Kidney (tissue), 14 donors: ENCODE data around the gene PUM1. TPM values are rescaled to one million over a fixed set of nuclear protein-coding genes. Genes with fewer than 3 reads are reported as not detected.

Experiments used
- DNase-seq, 5 donors: peaks; one replicate each; pipeline ENCODE4 v3.0.0-alpha.2; 2013 to 2020
- FAIRE-seq: peaks from 2 replicates; lab custom pipeline; 2012; peaks lifted over from hg19 to GRCh38; lab: Jason Lieb, UNC
- H3K27ac ChIP-seq, 2 donors: one replicate each; pipeline ENCODE4 v1.7.0; 2013; ENCODE audit warnings: low read depth in 2 of 2, low read length in 2 of 2, inconsistent platforms in 1 of 2
- H3K27me3 ChIP-seq: one replicate; pipeline ENCODE4 v1.7.1; 2013; ENCODE audit warnings: low read length, inconsistent platforms; ENCODE audit not compliant: control insufficient read depth, insufficient read depth
- H3K36me3 ChIP-seq, 3 donors: one replicate each; pipeline versions ENCODE4 v1.7.0 to v1.7.1; 2013; ENCODE audit warnings: low read length in 3 of 3, control low read depth in 1 of 3, inconsistent platforms in 1 of 3; ENCODE audit not compliant: insufficient read depth in 3 of 3, control insufficient read depth in 2 of 3
- H3K4me1 ChIP-seq, 3 donors: one replicate each; pipeline versions ENCODE4 v1.7.0 to v1.7.1; 2013; ENCODE audit warnings: low read length in 3 of 3, inconsistent platforms in 1 of 3, low read depth in 1 of 3; ENCODE audit not compliant: control insufficient read depth in 2 of 3, insufficient read depth in 2 of 3
- H3K4me3 ChIP-seq, 3 donors: one replicate each; pipeline versions ENCODE4 v1.7.0 to v1.8.1; 2013; ENCODE audit warnings: low read length in 3 of 3, control low read depth in 1 of 3, inconsistent platforms in 1 of 3
- H3K9ac ChIP-seq, 3 donors: one replicate each; pipeline versions ENCODE4 v1.7.0 to v1.7.1; 2013; ENCODE audit warnings: low read length in 3 of 3, control low read depth in 1 of 3, inconsistent platforms in 1 of 3
- H3K9me3 ChIP-seq, 3 donors: one replicate each; pipeline versions ENCODE4 v1.7.0 to v1.7.1; 2013; ENCODE audit warnings: low read length in 3 of 3, control low read depth in 1 of 3, inconsistent platforms in 1 of 3; ENCODE audit not compliant: control insufficient read depth in 2 of 3, insufficient read depth in 1 of 3
- CTCF ChIP-seq: IDR thresholded peaks from 3 replicates; pipeline ENCODE4 v1.5.1; 2012; ENCODE audit warnings: mild to moderate bottlenecking, moderate library complexity, borderline replicate concordance; ENCODE audit not compliant: insufficient read depth; ENCODE audit errors: extremely low read depth
- intact Hi-C: fragments of 100-400 bp; cut with DNase I; formaldehyde crosslinking; loops from one replicate; pipeline ENCODE4 v1.11.1; 2022
- polyA plus RNA-seq: library from polyadenylated mRNA; stranded (reverse); fragments of 350-450 nt; fragmentation: Illumina TruSeq; extraction: RNeasy Lipid Tissue Mini Kit (QIAGEN cat#74804); gene quantifications from one replicate; pipeline ENCODE4 v1.2.3, GENCODE V29; 2014; ENCODE audit warnings: low read depth, low replicate concordance; ENCODE audit not compliant: insufficient read depth
- total RNA-seq: library from RNA; stranded (reverse); fragmentation: NEBNext Ultra II Directional; extraction: Animal tissue kit (Norgen Biotek cat#: 25700); gene quantifications from one replicate; pipeline ENCODE4 v1.2.1, GENCODE V29; 2021
- donor health status: control.
- donor health status: control.
- donor health status: control.
- donor health status: control.
- donor health status: control.
- donor health status: DM: yes; HTN: yes; CAD: no.
- donor health status: Normal renal cell carcinoma (clear cell type).

PUM1 gene
- total and polyA plus RNA-seq, 2 donors from 2014 or later = 19.1 to 150 TPM

- TF ChIP-seq CTCF = no peak
- Histone ChIP-seq H3K27me3 (no peaks in the 10 kb centered on the region), H3K9me3 (no peaks in the 10 kb centered on the region), H3K9ac (no peak overlapping the region), H3K27ac (no peak overlapping the region), H3K36me3 (no peaks in the 10 kb centered on the region), H3K4me1 (peaks cover 0 to 12% (median 0%) of the 10 kb centered on the region in 3 donors), H3K4me3 (no peak overlapping the region)
- no peak for DNase-seq
- no peak for FAIRE-seq
- intact Hi-C loops = no loop called here
Observed at GRCh38 chr1:30883389-30884172, 181.9 kb downstream of the PUM1 start.

- no peak for DNase-seq
- intact Hi-C loops = no loop called here
- Histone ChIP-seq H3K36me3 (no peaks in the 10 kb centered on the region), H3K9me3 (no peaks in the 10 kb centered on the region), H3K27me3 (no peaks in the 10 kb centered on the region), H3K4me3 (no peak overlapping the region), H3K9ac (no peak overlapping the region), H3K27ac (no peak overlapping the region), H3K4me1 (peaks cover 0 to 6% (median under 1%) of the 10 kb centered on the region in 3 donors)
- TF ChIP-seq CTCF = no peak
- no peak for FAIRE-seq
Observed at GRCh38 chr1:30882678-30883388, 182.7 kb downstream of the PUM1 start.

Other genes with a start within 250 kb of the PUM1 start
- gene SDC3, start 157.0 kb downstream of the PUM1 start, total RNA-seq = 58.7 TPM
- 11.0 TPM for gene SDC3, start 157.0 kb downstream of the PUM1 start, polyA plus RNA-seq
- gene NKAIN1, start 174.2 kb upstream of the PUM1 start, total RNA-seq = 0.19 TPM
- 0.34 TPM for gene NKAIN1, start 174.2 kb upstream of the PUM1 start, polyA plus RNA-seq
- gene SNRNP40, start 231.1 kb upstream of the PUM1 start, total RNA-seq = 44.2 TPM
- 31.3 TPM for gene SNRNP40, start 231.1 kb upstream of the PUM1 start, polyA plus RNA-seq
- gene ZCCHC17, start 231.3 kb upstream of the PUM1 start, total RNA-seq = 27.5 TPM
- 42.0 TPM for gene ZCCHC17, start 231.3 kb upstream of the PUM1 start, polyA plus RNA-seq